T-cell (primary cell): ENCODE measurements around the gene RNF25. TPM values are rescaled to one million over a fixed set of nuclear protein-coding genes. Genes with fewer than 3 reads are reported as not detected.

ENCODE experiments used
- ATAC-seq, 4 experiments: fragments of 200-7000 bp in 3 of 4; fragments of 150-1000 bp in 1 of 4; cut with Tn5 transposase; replicated peaks in 1 of 4; 1 replicate in 3 of 4; 2 replicates in 1 of 4; pipeline ENCODE4 v1.10.0; 2021; ENCODE audit warnings: moderate library complexity in 3 of 4, mild to moderate bottlenecking in 2 of 4, moderate number of reproducible peaks in 1 of 4
- CTCF ChIA-PET, 2 donors: fragments of 300-600 bp; sonication (Branson Sonifier 250); formaldehyde crosslinking; loops; one replicate each; lab custom pipeline; 2022; ENCODE audit warnings: antibody characterized with exemption in 2 of 2; lab: Charles Lee
- POLR2A ChIA-PET, 2 donors: fragments of 300-600 bp; sonication (Branson Sonifier 250); formaldehyde crosslinking; loops; one replicate each; lab custom pipeline; 2022; ENCODE audit warnings: antibody characterized with exemption in 2 of 2; lab: Charles Lee
- DNase-seq, 35 experiments: peaks; one replicate each; pipeline versions ENCODE4 v3.0.0 to v3.0.0-alpha.2; 2013 to 2023
- H3K27ac ChIP-seq: one replicate; pipeline ENCODE4 v1.5.1; 2013; ENCODE audit warnings: low read length
- H3K27me3 ChIP-seq, 2 experiments: replicated peaks in 1 of 2; 1 replicate in 1 of 2; 2 replicates in 1 of 2; pipeline versions ENCODE4 v1.6.1 to v1.7.0; 2013; ENCODE audit warnings: low read length in 1 of 2, mixed read lengths in 1 of 2; ENCODE audit not compliant: control insufficient read depth in 2 of 2, insufficient read depth in 2 of 2; ENCODE audit errors: extremely low read depth in 1 of 2
- H3K36me3 ChIP-seq, 2 donors: 1 replicate in 1 of 2; 2 replicates in 1 of 2; pipeline versions ENCODE4 v1.6.1 to v1.7.0; 2013; ENCODE audit warnings: low read length in 1 of 2; ENCODE audit not compliant: control insufficient read depth in 2 of 2, insufficient read depth in 1 of 2; ENCODE audit errors: extremely low read depth in 1 of 2
- H3K4me1 ChIP-seq, 2 experiments: 1 replicate in 1 of 2; 2 replicates in 1 of 2; pipeline versions ENCODE4 v1.6.1 to v1.7.0; 2013; ENCODE audit warnings: low read length in 2 of 2, mixed read lengths in 1 of 2; ENCODE audit not compliant: insufficient read depth in 2 of 2, control insufficient read depth in 1 of 2; ENCODE audit errors: extremely low read depth in 1 of 2
- H3K4me3 ChIP-seq, 2 donors: 1 replicate in 1 of 2; 2 replicates in 1 of 2; pipeline versions ENCODE4 v1.5.1 to v1.7.0; 2013; ENCODE audit warnings: mild to moderate bottlenecking in 2 of 2, low read length in 1 of 2, moderate library complexity in 1 of 2; ENCODE audit not compliant: control insufficient read depth in 1 of 2; ENCODE audit errors: extremely low read depth in 1 of 2
- H3K9me3 ChIP-seq: 2 replicates; pipeline ENCODE4 v1.7.0; 2013
- H3K27ac Mint-ChIP-seq, 2 donors: one replicate each; pipeline ENCODE4 v1.8.0; 2020 to 2021; ENCODE audit warnings: mild to moderate bottlenecking in 2 of 2, mixed read lengths in 2 of 2
- H3K27me3 Mint-ChIP-seq, 2 donors: one replicate each; pipeline ENCODE4 v1.8.0; 2021 to 2022; ENCODE audit warnings: mixed read lengths in 2 of 2
- H3K36me3 Mint-ChIP-seq: one replicate; pipeline ENCODE4 v1.8.0; 2021; ENCODE audit warnings: mixed read lengths
- H3K4me1 Mint-ChIP-seq, 3 donors: one replicate each; pipeline ENCODE4 v1.8.0; 2020 to 2022; ENCODE audit warnings: mixed read lengths in 3 of 3, mild to moderate bottlenecking in 1 of 3
- H3K4me3 Mint-ChIP-seq, 3 donors: one replicate each; pipeline ENCODE4 v1.8.0; 2020 to 2022; ENCODE audit warnings: mild to moderate bottlenecking in 3 of 3, mixed read lengths in 3 of 3, moderate library complexity in 3 of 3
- H3K9me3 Mint-ChIP-seq, 3 donors: one replicate each; pipeline ENCODE4 v1.8.0; 2020 to 2022; ENCODE audit warnings: mixed read lengths in 3 of 3
- WGBS: methylation state at CpG from one replicate; pipeline ENCODE4 v1.1.5; 2013; ENCODE audit warnings: missing lambda C conversion rate; ENCODE audit not compliant: insufficient coverage; 5-methylcytosine and 5-hydroxymethylcytosine counted together
- total RNA-seq, 35 experiments: library from RNA in 6 of 35; stranded (reverse) in 6 of 35; fragments of 120-200 nt in 1 of 35; gene quantifications; one replicate each; pipeline versions ENCODE4 v1.2.1 to v1.2.4 and lab custom pipeline; 2013 to 2026

The RNF25 gene
- total RNA-seq, 5 donors from 2014 or later (not counting 1 experiment from before 2014, with no cell fraction given) = 15.6 to 33.1 (median 29.0) TPM

DNA sequence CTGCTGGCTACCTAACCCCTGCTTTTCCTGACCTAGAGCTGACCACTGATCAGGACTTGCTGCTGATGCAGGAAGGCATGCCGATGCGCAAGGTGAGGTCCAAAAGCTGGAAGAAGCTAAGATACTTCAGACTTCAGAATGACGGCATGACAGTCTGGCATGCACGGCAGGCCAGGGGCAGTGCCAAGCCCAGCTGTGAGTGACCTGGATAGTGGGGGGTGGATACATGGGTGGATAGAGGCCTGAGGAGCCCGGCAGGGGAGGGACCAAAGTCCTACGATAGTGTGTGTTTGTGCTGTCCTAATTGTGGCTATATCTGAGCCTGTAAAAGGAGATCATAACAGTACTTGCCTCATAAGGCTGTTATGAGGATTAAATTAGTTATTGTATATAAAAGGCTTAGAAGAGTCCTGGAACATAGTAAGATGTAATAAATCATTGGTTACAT is 55.9 kb downstream of the RNF25 start:
- Histone ChIP-seq H3K9me3 (no peaks in the 10 kb centered on the region), H3K4me1 (no peaks in the 10 kb centered on the region), H3K27ac (no peak overlapping the region), H3K27me3 (peaks cover 0 to 9% of the 10 kb centered on the region in 2 experiments), H3K4me3 (no peak overlapping the region), H3K36me3 (no peaks in the 10 kb centered on the region)
- ChIA-PET CTCF (no interaction called here), POLR2A (no interaction called here)
- no peaks in the 10 kb centered on the region for H3K4me1 Mint-ChIP-seq
- no peak overlapping the region for H3K4me3 Mint-ChIP-seq
- 91% methylated on average over 6 of the region's 6 CpGs for WGBS
- H3K9me3 Mint-ChIP-seq = no peaks in the 10 kb centered on the region
- no peaks in the 10 kb centered on the region for H3K36me3 Mint-ChIP-seq
- no peaks in the 10 kb centered on the region for H3K27me3 Mint-ChIP-seq
- no peak overlapping the region for H3K27ac Mint-ChIP-seq
- DNase-seq (no peak), ATAC-seq (no peak)

Other genes starting within 250 kb of the RNF25 start
- 10 to 100 TPM; 19.5 to 28.8 (median 22.9) TPM for gene USP37, start 103.7 kb downstream of the RNF25 start, total RNA-seq
- gene CNOT9, start 103.2 kb downstream of the RNF25 start, total RNA-seq = 10 to 100 TPM; 44.1 to 64.2 (median 50.2) TPM
- under 1 TPM; 0.38 to 0.90 (median 0.64) TPM for gene PLCD4, start 64.1 kb downstream of the RNF25 start, total RNA-seq
- 10 to 100 TPM; 38.1 to 65.0 (median 58.7) TPM for gene ZNF142, start 12.4 kb downstream of the RNF25 start, total RNA-seq
- 10 to 100 TPM; 31.4 to 71.1 (median 54.2) TPM for gene BCS1L, start 12.3 kb downstream of the RNF25 start, total RNA-seq
- gene STK36, start 84 bp upstream of the RNF25 start, total RNA-seq = 10 to 100 TPM; 19.7 to 23.6 (median 22.4) TPM
- gene TTLL4, start 38.8 kb upstream of the RNF25 start, total RNA-seq = 10 to 100 TPM; 16.9 to 29.6 (median 24.4) TPM
- under 1 TPM in 4 of 5 donors, not detected in 1; 0.50 to 0.89 (median 0.58) TPM for gene CYP27A1, start 110.1 kb upstream of the RNF25 start, total RNA-seq
- gene PRKAG3, start 159.8 kb upstream of the RNF25 start, total RNA-seq = not detected
- gene WNT6, start 187.8 kb upstream of the RNF25 start, total RNA-seq = under 1 TPM in 2 of 5 donors, not detected in 3; 0.13 to 0.20 TPM
- 10 to 100 TPM in 1 of 5 donors, 1 to 10 TPM in 4; 3.1 to 10.7 (median 6.1) TPM for gene WNT10A, start 208.8 kb upstream of the RNF25 start, total RNA-seq